Heart left ventricle (tissue), 13 donors: ENCODE measurements around the gene IL1RL2.

Experiments used
- CTCF ChIP-seq, 12 donors: fragments of 200-600 bp; sonication (generic) in 4 of 12; IDR thresholded peaks; one replicate each; pipeline versions ENCODE4 v1.5.0 to v1.8.0; 2018 to 2022; ENCODE audit warnings: antibody characterized with exemption in 12 of 12, mild to moderate bottlenecking in 5 of 12
- POLR2A ChIP-seq, 2 donors: fragments of 450-650 bp; IDR thresholded peaks; one replicate each; pipeline ENCODE4 v1.6.1; 2017; ENCODE audit warnings: antibody characterized with exemption in 2 of 2, mild to moderate bottlenecking in 2 of 2, moderate library complexity in 2 of 2
- donor health status: ischemic (EF 13 %, LVEDD 7.1; RV severe dilation, severe dysfunction).
- donor health status: DM: no; HTN: yes; CAD: no.
- donor health status: DM: no; HTN: no; CAD: no.
- donor health status: ischemic (EF 25% LVEDD 6.9; RV normal size, moderate dysfunction).
- donor health status: ischemic (EF 25% LVEDD 5.7; RV mildly dilated, moderate dysfunction).
- donor health status: ischemic (EF 35%, LVEDD 5.7; RV mildly dilated, moderate dysfunction).
- donor health status: nonischemic (EF 11% LVEDD 7.7; RV severe dilation, severe dysfunction).
- donor health status: DM: yes; HTN: yes; CAD: no.
- donor health status: PGD.
- donor health status: ischemic (EF 29% LVEDD 5.4; RV normal size, mild dysfunction).
- donor health status: nonischemic (EF 23%, LVEDD 6.1; RV moderate dilation, normal function).

- TF ChIP-seq POLR2A (IDR thresholded peaks at IDR 0.05) (no peak), CTCF (IDR thresholded peaks at IDR 0.05) (no peak)
Measured at GRCh38 chr2:102159295-102159694, 27.5 kb upstream of the IL1RL2 start.
